SIG-M5 (cell line): ENCODE results near the gene OR52B6.
"Not testable (repeated sequence)": the region's sequence is repeated elsewhere in the genome, so short reads cannot be mapped to it uniquely, and the experiment has no call there.

Source experiments
- DNase-seq: peaks from one replicate; lab custom pipeline; 2025; lab: John Stamatoyannopoulos, UW

OR52B6 gene

GRCh38 chr11:5580577-5580976 lies at the start of gene OR52B6:
Gene OR52B6, plus strand, starts transcription at chr11:5580877. Its CDS starts 0 bp downstream, at chr11:5580877.
- DNase-seq, result no peak

GRCh38 chr11:5531053-5531831 lies 49.4 kb upstream of the OR52B6 start:
- no peak for DNase-seq

GRCh38 chr11:5534046-5534445 lies 46.6 kb upstream of the OR52B6 start:
- DNase-seq, result no peak

GRCh38 chr11:5536482-5536881 lies 44.2 kb upstream of the OR52B6 start:
- DNase-seq, result no peak

GRCh38 chr11:5541427-5541826 lies 39.2 kb upstream of the OR52B6 start:
- DNase-seq, result no peak

- no peak for DNase-seq
These were observed 34.2 kb upstream of the OR52B6 start for GRCh38 chr11:5546457-5546856.

GRCh38 chr11:5547982-5548381 lies 32.7 kb upstream of the OR52B6 start:
- no peak for DNase-seq

GRCh38 chr11:5548440-5548839 lies 32.2 kb upstream of the OR52B6 start, which contains the start of gene OR52H1:
Gene OR52H1, minus strand, starts transcription at chr11:5548540. Its CDS starts 3,035 bp downstream, at chr11:5545505.
- no peak for DNase-seq

GRCh38 chr11:5550440-5551095 lies 30.1 kb upstream of the OR52B6 start:
- DNase-seq, result no peak

- no peak for DNase-seq
These were observed 27.3 kb upstream of the OR52B6 start for GRCh38 chr11:5553343-5553742.

GRCh38 chr11:5556596-5557188 lies 24.0 kb upstream of the OR52B6 start:
- no peak for DNase-seq

GRCh38 chr11:5557751-5558150 lies 22.9 kb upstream of the OR52B6 start:
- no peak for DNase-seq

- DNase-seq, result no peak
These were observed 16.2 kb upstream of the OR52B6 start for GRCh38 chr11:5564259-5565019.

GRCh38 chr11:5574654-5575053 lies 6.0 kb upstream of the OR52B6 start:
- no peak for DNase-seq

- no peak for DNase-seq
These were observed 5.5 kb upstream of the OR52B6 start for GRCh38 chr11:5575152-5575551.

GRCh38 chr11:5577101-5577500 lies 3.6 kb upstream of the OR52B6 start:
- DNase-seq, result no peak

GRCh38 chr11:5581014-5581413 lies 337 bp downstream of the OR52B6 start:
- no peak for DNase-seq

GRCh38 chr11:5584458-5584857 lies 3.8 kb downstream of the OR52B6 start:
- DNase-seq, result not testable (repeated sequence)

GRCh38 chr11:5589906-5590305 lies 9.2 kb downstream of the OR52B6 start:
- not testable (repeated sequence) for DNase-seq

GRCh38 chr11:5591613-5592012 lies 10.9 kb downstream of the OR52B6 start:
- DNase-seq, result no peak

- DNase-seq, result no peak
These were observed 11.9 kb downstream of the OR52B6 start for GRCh38 chr11:5592615-5593014.

- DNase-seq, result no peak
These were observed 12.5 kb downstream of the OR52B6 start for GRCh38 chr11:5593146-5593545.
